AG04449 (cell line): ENCODE results near the gene KREMEN2.

Experiments used
- CTCF ChIA-PET: fragments of 350-600 bp; formaldehyde crosslinking; extraction: SDS; loops from one replicate; lab custom pipeline; 2021; ENCODE audit warnings: antibody characterized with exemption; lab: Yijun Ruan, JAX
- POLR2A ChIA-PET: fragments of 400-600, 350-600 bp; formaldehyde crosslinking; extraction: SDS; loops from one replicate; lab custom pipeline; 2020; ENCODE audit warnings: antibody characterized with exemption, inconsistent platforms; lab: Yijun Ruan, JAX
- DNase-seq: peaks from one replicate; pipeline ENCODE4 v3.0.0-alpha.2; 2010; ENCODE audit warnings: low read depth, low spot score
- H3K4me3 ChIP-seq: 2 replicates; pipeline ENCODE4 v1.5.1; 2011; ENCODE audit warnings: low read depth, mild to moderate bottlenecking, control low read depth, low read length
- CTCF ChIP-seq: IDR thresholded peaks from one replicate; pipeline ENCODE4 v1.5.1; 2011; ENCODE audit warnings: mild to moderate bottlenecking, moderate library complexity, low read length, control low read depth, inconsistent platforms; ENCODE audit not compliant: insufficient read depth; ENCODE audit errors: missing control alignments

Gene KREMEN2

GRCh38 chr16:2963723-2964474, at the start of gene KREMEN2:
TSS of gene KREMEN2 (plus strand) at chr16:2964275. CDS start at chr16:2964521, 246 bp downstream.
- peak within 1 kb of the TSS; percentile 37 for H3K4me3 ChIP-seq
- DNase-seq: no peak
- ChIA-PET POLR2A (no interaction called here), CTCF (interaction anchor here (1.0 to 3.1 kb wide), 3 partner anchors 11 to 210 kb away, joined by 3 to 15 read pairs (median 9); no protein-coding TSS in a partner anchor)
- TF ChIP-seq CTCF: no peak

GRCh38 chr16:2915196-2915929, 48.7 kb upstream of the KREMEN2 start:
- TF ChIP-seq CTCF: no peak
- H3K4me3 ChIP-seq: no peak overlapping the region
- POLR2A ChIA-PET: no interaction called here
- CTCF ChIA-PET: interaction anchor here (1.1 to 18.7 kb wide), 6 partner anchors 7 to 76 kb away, joined by 3 to 396 read pairs (median 58); partner anchors contain the start of gene FLYWCH2
- no peak for DNase-seq

- CTCF ChIA-PET: interaction anchor here (0.7 to 18.7 kb wide), 23 partner anchors 7 to 199 kb away, joined by 3 to 396 read pairs (median 3); partner anchors contain the start of genes FLYWCH1, FLYWCH2 and PRSS27
- no peak for DNase-seq
These were observed 44.4 kb upstream of the KREMEN2 start for GRCh38 chr16:2919511-2920255.

GRCh38 chr16:2923481-2923880, 40.6 kb upstream of the KREMEN2 start:
- TF ChIP-seq CTCF: no peak
- no peak overlapping the region for H3K4me3 ChIP-seq
- no peak for DNase-seq
- CTCF ChIA-PET: interaction anchor here (1.1 to 18.7 kb wide), 5 partner anchors 11 to 85 kb away, joined by 4 to 396 read pairs (median 11); partner anchors contain the start of genes FLYWCH1 and FLYWCH2
- POLR2A ChIA-PET: interaction anchor here (0.6 kb wide), 1 partner anchor 11 kb away, joined by 3 read pairs; no protein-coding TSS in a partner anchor

More at GRCh38 chr16:2919511-2920255, 44.4 kb upstream of the KREMEN2 start:
- no peak overlapping the region for H3K4me3 ChIP-seq
- peak; percentile 74 for TF ChIP-seq CTCF
- POLR2A ChIA-PET: interaction anchor here (0.6 kb wide), 1 partner anchor 94 kb away, joined by 3 read pairs; no protein-coding TSS in a partner anchor

GRCh38 chr16:2924901-2925755, 38.9 kb upstream of the KREMEN2 start:
- no peak for DNase-seq
- POLR2A ChIA-PET: interaction anchor here (0.6 kb wide), 1 partner anchor 50 kb away, joined by 3 read pairs; no protein-coding TSS in a partner anchor
- CTCF ChIA-PET: interaction anchor here (1.5 to 18.7 kb wide), 5 partner anchors 13 to 86 kb away, joined by 3 to 396 read pairs (median 45); partner anchors contain the start of genes FLYWCH1 and FLYWCH2
- H3K4me3 ChIP-seq: no peak overlapping the region
- TF ChIP-seq CTCF: no peak
